SJCRH30 (cell line): ENCODE measurements around the gene BHLHE23. TPM values are rescaled to one million over a fixed set of nuclear protein-coding genes. Genes with fewer than 3 reads are reported as not detected.
A peak's percentile ranks its signal among the peaks of the same experiment; 100 is the strongest.

Experiments
- DNase-seq, 2 experiments: peaks; one replicate each; pipeline ENCODE4 v3.0.0-alpha.2; 2015 to 2020
- H3K27ac ChIP-seq: fragments of 250-450 bp; sonication (Bioruptor Pico); 2 replicates; pipeline ENCODE4 v1.5.1; 2020; ENCODE audit warnings: mild to moderate bottlenecking, moderate library complexity
- H3K27me3 ChIP-seq: fragments of 250-450 bp; sonication (Bioruptor Pico); 2 replicates; pipeline ENCODE4 v1.5.1; 2020; ENCODE audit warnings: mild to moderate bottlenecking, moderate library complexity
- H3K36me3 ChIP-seq: fragments of 250-450 bp; sonication (Bioruptor Pico); 2 replicates; pipeline ENCODE4 v1.5.1; 2020; ENCODE audit warnings: mild to moderate bottlenecking, moderate library complexity
- H3K4me1 ChIP-seq: fragments of 250-450 bp; sonication (Bioruptor Pico); 2 replicates; pipeline ENCODE4 v1.5.1; 2020; ENCODE audit warnings: mild to moderate bottlenecking, moderate library complexity
- H3K4me3 ChIP-seq: fragments of 250-450 bp; sonication (Bioruptor Pico); 2 replicates; pipeline ENCODE4 v1.5.1; 2020; ENCODE audit warnings: mild to moderate bottlenecking, moderate library complexity
- H3K9me3 ChIP-seq: fragments of 250-450 bp; sonication (Bioruptor Pico); replicated peaks from 2 replicates; pipeline ENCODE4 v1.5.1; 2020; ENCODE audit warnings: mild to moderate bottlenecking, moderate library complexity
- total RNA-seq: library from RNA; depleted of rRNA; stranded (reverse); fragments of >200 nt; shearing (Covaris generic); gene quantifications from 2 replicates; pipeline ENCODE4 v1.2.3, GENCODE V29; 2014

The BHLHE23 gene
- total RNA-seq, 1 experiment from 2014 or later: not detected

GRCh38 chr20:62986257-62986800, 20.4 kb downstream of the BHLHE23 start:
- Histone ChIP-seq H3K4me3 (no peak overlapping the region), H3K36me3 (no peaks in the 10 kb centered on the region), H3K27ac (no peak overlapping the region), H3K27me3 (peaks cover 14% of the 10 kb centered on the region), H3K4me1 (peaks cover 36% of the 10 kb centered on the region), H3K9me3 (no peaks in the 10 kb centered on the region)
- DNase-seq: no peak

- Histone ChIP-seq H3K4me3 (no peak overlapping the region), H3K9me3 (no peaks in the 10 kb centered on the region), H3K27me3 (peaks cover 20% of the 10 kb centered on the region), H3K27ac (peak overlapping the region; percentile 42; the same call in 1 of the 2 replicates), H3K36me3 (no peaks in the 10 kb centered on the region), H3K4me1 (peaks cover 37% of the 10 kb centered on the region)
- peak in 1 of 2 experiments; percentile 57 for DNase-seq
Measured at GRCh38 chr20:62985444-62985778, 21.4 kb downstream of the BHLHE23 start.

GRCh38 chr20:62984666-62985443, 21.9 kb downstream of the BHLHE23 start:
- Histone ChIP-seq H3K4me1 (peaks cover 42% of the 10 kb centered on the region), H3K27ac (peak overlapping the region; percentile 42), H3K4me3 (no peak overlapping the region), H3K36me3 (no peaks in the 10 kb centered on the region), H3K9me3 (no peaks in the 10 kb centered on the region), H3K27me3 (peaks cover 26% of the 10 kb centered on the region)
- peak; percentile 79 to 91 for DNase-seq

- DNase-seq: no peak
- Histone ChIP-seq H3K36me3 (no peaks in the 10 kb centered on the region), H3K27me3 (peaks cover 42% of the 10 kb centered on the region), H3K27ac (no peak overlapping the region), H3K4me3 (no peak overlapping the region), H3K4me1 (peaks cover 49% of the 10 kb centered on the region), H3K9me3 (no peaks in the 10 kb centered on the region)
Measured at GRCh38 chr20:62983210-62983609, 23.6 kb downstream of the BHLHE23 start.

GRCh38 chr20:62982124-62983075, 24.4 kb downstream of the BHLHE23 start:
- peaks cover 48% of the 10 kb centered on the region for H3K27me3 ChIP-seq
- no peaks in the 10 kb centered on the region for H3K36me3 ChIP-seq
- peaks cover 49% of the 10 kb centered on the region for H3K4me1 ChIP-seq
- H3K9me3 ChIP-seq: no peaks in the 10 kb centered on the region
- peak in 1 of 2 experiments; percentile 63 for DNase-seq
- no peak overlapping the region for H3K27ac ChIP-seq
- H3K4me3 ChIP-seq: no peak overlapping the region

GRCh38 chr20:62980970-62981369, 25.8 kb downstream of the BHLHE23 start:
- peak; percentile 73 to 80 for DNase-seq
- Histone ChIP-seq H3K36me3 (no peaks in the 10 kb centered on the region), H3K4me1 (peaks cover 49% of the 10 kb centered on the region), H3K4me3 (no peak overlapping the region), H3K27me3 (peaks cover 54% of the 10 kb centered on the region), H3K27ac (no peak overlapping the region), H3K9me3 (no peaks in the 10 kb centered on the region)

- Histone ChIP-seq H3K4me3 (no peak overlapping the region), H3K27me3 (peaks cover 54% of the 10 kb centered on the region), H3K36me3 (no peaks in the 10 kb centered on the region), H3K4me1 (peaks cover 47% of the 10 kb centered on the region), H3K27ac (no peak overlapping the region), H3K9me3 (no peaks in the 10 kb centered on the region)
- peak in 1 of 2 experiments; percentile 63 for DNase-seq
Measured at GRCh38 chr20:62980380-62980960, 26.3 kb downstream of the BHLHE23 start.

GRCh38 chr20:62979876-62980373, 26.8 kb downstream of the BHLHE23 start:
- Histone ChIP-seq H3K27me3 (peaks cover 56% of the 10 kb centered on the region), H3K4me1 (peaks cover 41% of the 10 kb centered on the region), H3K9me3 (no peaks in the 10 kb centered on the region), H3K36me3 (no peaks in the 10 kb centered on the region), H3K4me3 (no peak overlapping the region), H3K27ac (no peak overlapping the region)
- no peak for DNase-seq

- peaks cover 59% of the 10 kb centered on the region for H3K27me3 ChIP-seq
- no peaks in the 10 kb centered on the region for H3K36me3 ChIP-seq
- H3K4me1 ChIP-seq: peaks cover 35% of the 10 kb centered on the region
- H3K4me3 ChIP-seq: no peak overlapping the region
- no peak for DNase-seq
- no peaks in the 10 kb centered on the region for H3K9me3 ChIP-seq
- no peak overlapping the region for H3K27ac ChIP-seq
Measured at GRCh38 chr20:62979310-62979709, 27.5 kb downstream of the BHLHE23 start.

GRCh38 chr20:62978561-62978943, 28.2 kb downstream of the BHLHE23 start:
- H3K27ac ChIP-seq: no peak overlapping the region
- no peaks in the 10 kb centered on the region for H3K9me3 ChIP-seq
- H3K4me1 ChIP-seq: peaks cover 30% of the 10 kb centered on the region
- H3K27me3 ChIP-seq: peaks cover 61% of the 10 kb centered on the region
- no peak for DNase-seq
- no peaks in the 10 kb centered on the region for H3K36me3 ChIP-seq
- no peak overlapping the region for H3K4me3 ChIP-seq

- H3K27me3 ChIP-seq: peaks cover 61% of the 10 kb centered on the region
- H3K4me1 ChIP-seq: peaks cover 30% of the 10 kb centered on the region
- no peaks in the 10 kb centered on the region for H3K9me3 ChIP-seq
Measured at GRCh38 chr20:62977613-62978560, 28.9 kb downstream of the BHLHE23 start.

GRCh38 chr20:62976886-62977285, 29.9 kb downstream of the BHLHE23 start:
- no peaks in the 10 kb centered on the region for H3K9me3 ChIP-seq
- H3K4me3 ChIP-seq: no peak overlapping the region
- peaks cover 59% of the 10 kb centered on the region for H3K27me3 ChIP-seq
- no peaks in the 10 kb centered on the region for H3K36me3 ChIP-seq
- H3K27ac ChIP-seq: no peak overlapping the region
- H3K4me1 ChIP-seq: peaks cover 24% of the 10 kb centered on the region
- DNase-seq: no peak

More at GRCh38 chr20:62977613-62978560, 28.9 kb downstream of the BHLHE23 start:
- no peak overlapping the region for H3K4me3 ChIP-seq
- no peak for DNase-seq
- no peak overlapping the region for H3K27ac ChIP-seq
- H3K36me3 ChIP-seq: no peaks in the 10 kb centered on the region

GRCh38 chr20:62975812-62976508, 30.8 kb downstream of the BHLHE23 start:
- Histone ChIP-seq H3K9me3 (no peaks in the 10 kb centered on the region), H3K27me3 (peaks cover 55% of the 10 kb centered on the region), H3K27ac (no peak overlapping the region), H3K4me3 (no peak overlapping the region), H3K36me3 (no peaks in the 10 kb centered on the region), H3K4me1 (peaks cover 18% of the 10 kb centered on the region)
- no peak for DNase-seq
